Activated B cell treated with CpG ODN at 0.5 μM for 24 hours (primary cell): ENCODE measurements around the gene SEC61B. TPM values are rescaled to one million over a fixed set of nuclear protein-coding genes. Genes with fewer than 3 reads are reported as not detected.
A peak's percentile ranks its signal among the peaks of the same experiment; 100 is the strongest.

ENCODE experiments used
- ATAC-seq: fragments of 200-7000 bp; cut with Tn5 transposase; one replicate; pipeline ENCODE4 v1.10.0; 2021; ENCODE audit warnings: low read depth, mild to moderate bottlenecking, moderate library complexity
- CTCF ChIA-PET: fragments of 350-600 bp; sonication (Branson Sonifier 250); formaldehyde crosslinking; loops from one replicate; lab custom pipeline; 2021; ENCODE audit warnings: antibody characterized with exemption; lab: Charles Lee
- POLR2A ChIA-PET: fragments of 350-600 bp; sonication (Branson Sonifier 250); formaldehyde crosslinking; loops from one replicate; lab custom pipeline; 2021; ENCODE audit warnings: antibody characterized with exemption; lab: Charles Lee
- DNase-seq: peaks from one replicate; pipeline ENCODE4 v3.0.0; 2022
- H3K27ac Mint-ChIP-seq: one replicate; pipeline ENCODE4 v1.8.0; 2020; ENCODE audit warnings: mixed read lengths
- H3K27me3 Mint-ChIP-seq: one replicate; pipeline ENCODE4 v1.8.0; 2021; ENCODE audit warnings: mixed read lengths
- H3K36me3 Mint-ChIP-seq: one replicate; pipeline ENCODE4 v1.8.0; 2021; ENCODE audit warnings: low read depth, mixed read lengths
- H3K4me1 Mint-ChIP-seq: one replicate; pipeline ENCODE4 v1.8.0; 2021; ENCODE audit warnings: mixed read lengths
- H3K4me3 Mint-ChIP-seq: one replicate; pipeline ENCODE4 v1.8.0; 2020; ENCODE audit warnings: mild to moderate bottlenecking, mixed read lengths
- H3K9me3 Mint-ChIP-seq: one replicate; pipeline ENCODE4 v1.8.0; 2020; ENCODE audit warnings: mixed read lengths
- intact Hi-C: fragments of 100-400 bp; cut with micrococcal nuclease; formaldehyde crosslinking; loops from one replicate; pipeline ENCODE4 v1.15.1; 2024
- total RNA-seq: library from RNA; stranded (reverse); gene quantifications from 2 replicates; pipeline ENCODE4 v1.2.3, GENCODE V29; 2022
- TF ChIP-seq, protein P1 (sequence below): fragments of 200-600 bp; IDR thresholded peaks from one replicate; pipeline ENCODE4 v1.8.0; 2022; ENCODE audit warnings: antibody characterized with exemption, mild to moderate bottlenecking

The SEC61B gene
- total RNA-seq, 1 donor from 2014 or later = 200 TPM

DNA sequence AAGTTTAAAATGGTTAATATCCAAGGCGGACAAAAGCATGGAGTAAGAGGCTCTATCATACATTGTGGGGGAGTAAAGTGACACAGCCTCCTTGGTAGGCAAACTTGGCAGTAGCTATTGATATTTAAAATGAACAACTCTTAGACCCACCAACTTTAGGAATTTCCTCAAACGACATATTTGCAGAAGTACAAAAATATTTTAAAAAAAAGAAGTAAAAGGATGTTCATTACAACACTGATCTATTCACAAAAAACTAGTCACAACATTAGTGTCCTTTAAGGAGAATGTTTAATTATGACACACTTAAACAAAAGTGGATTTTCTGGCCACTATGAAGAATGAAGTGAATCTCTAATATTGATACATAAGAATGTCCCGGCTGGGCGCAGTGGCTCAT, 2.1 kb upstream of the SEC61B start:
- ATAC-seq (no peak), DNase-seq (no peak)
- H3K27ac Mint-ChIP-seq = no peak overlapping the region
- TF ChIP-seq, protein P1, sequence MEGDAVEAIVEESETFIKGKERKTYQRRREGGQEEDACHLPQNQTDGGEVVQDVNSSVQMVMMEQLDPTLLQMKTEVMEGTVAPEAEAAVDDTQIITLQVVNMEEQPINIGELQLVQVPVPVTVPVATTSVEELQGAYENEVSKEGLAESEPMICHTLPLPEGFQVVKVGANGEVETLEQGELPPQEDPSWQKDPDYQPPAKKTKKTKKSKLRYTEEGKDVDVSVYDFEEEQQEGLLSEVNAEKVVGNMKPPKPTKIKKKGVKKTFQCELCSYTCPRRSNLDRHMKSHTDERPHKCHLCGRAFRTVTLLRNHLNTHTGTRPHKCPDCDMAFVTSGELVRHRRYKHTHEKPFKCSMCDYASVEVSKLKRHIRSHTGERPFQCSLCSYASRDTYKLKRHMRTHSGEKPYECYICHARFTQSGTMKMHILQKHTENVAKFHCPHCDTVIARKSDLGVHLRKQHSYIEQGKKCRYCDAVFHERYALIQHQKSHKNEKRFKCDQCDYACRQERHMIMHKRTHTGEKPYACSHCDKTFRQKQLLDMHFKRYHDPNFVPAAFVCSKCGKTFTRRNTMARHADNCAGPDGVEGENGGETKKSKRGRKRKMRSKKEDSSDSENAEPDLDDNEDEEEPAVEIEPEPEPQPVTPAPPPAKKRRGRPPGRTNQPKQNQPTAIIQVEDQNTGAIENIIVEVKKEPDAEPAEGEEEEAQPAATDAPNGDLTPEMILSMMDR = no peak
- peaks cover 69% of the 10 kb centered on the region for H3K4me1 Mint-ChIP-seq
- peaks cover 84% of the 10 kb centered on the region for H3K36me3 Mint-ChIP-seq
- intact Hi-C loops = loop anchor here (5.0 kb wide), 2 partner anchors 113 to 373 kb away; partner anchors contain the start of gene TGFBR1
- POLR2A ChIA-PET = interaction anchor here (0.7 to 7.1 kb wide), 8 partner anchors 14 to 605 kb away, joined by 3 to 103 read pairs (median 5); partner anchors contain the start of gene NR4A3
- peak overlapping the region; percentile 73 for H3K4me3 Mint-ChIP-seq
- CTCF ChIA-PET = interaction anchor here (0.8 to 6.0 kb wide), 5 partner anchors 12 to 791 kb away, joined by 3 to 40 read pairs (median 4); no protein-coding TSS in a partner anchor
- no peaks in the 10 kb centered on the region for H3K27me3 Mint-ChIP-seq
- H3K9me3 Mint-ChIP-seq = no peaks in the 10 kb centered on the region

DNA sequence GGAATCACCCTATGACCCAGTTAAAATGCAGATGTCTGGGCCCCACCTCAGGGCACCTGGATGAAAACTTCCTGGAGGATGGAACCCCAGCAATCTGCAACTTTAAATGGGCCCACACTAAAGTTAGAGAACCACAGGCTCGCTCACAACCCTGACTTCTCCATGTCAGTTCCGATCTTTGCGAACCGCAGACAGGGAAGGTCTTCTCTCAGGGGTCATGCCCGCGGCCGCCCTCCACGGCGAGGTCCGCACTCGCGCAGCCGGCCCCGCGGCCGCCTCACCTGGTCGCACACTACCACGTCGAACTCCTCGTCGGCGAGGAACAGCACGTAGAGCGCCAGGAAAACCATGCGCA, 839 bp upstream of the SEC61B start:
- intact Hi-C loops = loop anchor here (1.0 to 5.0 kb wide), 3 partner anchors 8 to 374 kb away; partner anchors contain the start of gene TGFBR1
- Mint-ChIP-seq H3K27ac (peak overlapping the region; percentile 75), H3K27me3 (no peaks in the 10 kb centered on the region), H3K4me1 (peaks cover 71% of the 10 kb centered on the region), H3K9me3 (no peaks in the 10 kb centered on the region), H3K4me3 (peak overlapping the region; percentile 97), H3K36me3 (peaks cover 84% of the 10 kb centered on the region)
- DNase-seq (no peak), ATAC-seq (no peak)
- TF ChIP-seq, protein P1 = no peak
- ChIA-PET POLR2A (interaction anchor here (0.6 to 7.1 kb wide), 23 partner anchors 8 to 863 kb away, joined by 3 to 191 read pairs (median 10); partner anchors contain the start of gene NR4A3), CTCF (interaction anchor here (1.3 to 6.0 kb wide), 6 partner anchors 12 to 790 kb away, joined by 3 to 40 read pairs (median 14); no protein-coding TSS in a partner anchor)

DNA sequence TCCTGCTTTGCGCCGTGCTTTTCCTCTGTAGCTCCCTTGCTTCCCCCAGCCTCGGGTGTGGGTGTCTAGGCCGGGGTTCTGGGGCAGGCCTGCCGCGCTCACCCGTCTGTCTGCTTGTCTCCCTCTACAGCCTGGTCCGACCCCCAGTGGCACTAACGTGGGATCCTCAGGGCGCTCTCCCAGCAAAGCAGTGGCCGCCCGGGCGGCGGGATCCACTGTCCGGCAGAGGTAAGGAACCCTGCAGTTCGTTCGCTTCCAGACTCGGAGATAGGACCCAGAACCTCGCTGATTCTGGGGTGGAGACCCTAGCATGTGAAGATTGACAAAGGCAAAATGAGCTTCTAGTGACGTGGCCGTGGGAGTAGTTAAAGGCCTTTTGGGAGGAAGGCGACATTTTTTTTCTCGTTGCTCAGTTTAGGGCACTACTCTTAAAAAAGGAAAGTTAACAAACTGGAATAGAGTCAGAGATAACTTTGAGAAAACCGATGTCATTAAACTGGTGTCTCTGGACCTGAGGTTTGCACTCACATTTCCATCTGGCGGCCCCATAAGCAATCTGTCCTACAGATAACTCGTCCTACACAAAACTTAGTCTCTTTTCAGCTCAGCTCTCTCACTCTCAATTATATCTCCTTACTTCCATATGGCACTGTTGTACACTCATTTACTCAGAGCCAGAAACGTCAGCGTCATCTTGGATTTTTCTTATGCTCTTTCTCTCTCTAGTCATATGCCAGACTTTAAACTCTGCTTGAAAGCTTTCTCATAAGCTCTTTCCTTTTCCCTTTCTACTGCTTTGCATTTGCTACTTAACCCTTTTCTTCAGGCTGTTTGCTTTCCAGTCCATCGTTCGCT, 561 bp downstream of the SEC61B start:
- Mint-ChIP-seq H3K9me3 (no peaks in the 10 kb centered on the region), H3K27me3 (no peaks in the 10 kb centered on the region), H3K4me3 (peak overlapping the region; percentile 97), H3K27ac (peak overlapping the region; percentile 100), H3K36me3 (peaks cover 83% of the 10 kb centered on the region), H3K4me1 (peaks cover 68% of the 10 kb centered on the region)
- TF ChIP-seq, protein P1 = no peak
- POLR2A ChIA-PET = interaction anchor here (0.6 to 7.1 kb wide), 34 partner anchors 10 to 1059 kb away, joined by 3 to 191 read pairs (median 5); partner anchors contain the start of gene NR4A3
- ATAC-seq = peak; percentile 18
- intact Hi-C loops = loop anchor here (1.0 to 5.0 kb wide), 8 partner anchors 14 to 876 kb away; partner anchors contain the start of genes ERP44, INVS and TGFBR1
- CTCF ChIA-PET = interaction anchor here (1.5 to 6.0 kb wide), 6 partner anchors 10 to 1099 kb away, joined by 4 to 40 read pairs (median 14); no protein-coding TSS in a partner anchor
- DNase-seq = no peak

DNA sequence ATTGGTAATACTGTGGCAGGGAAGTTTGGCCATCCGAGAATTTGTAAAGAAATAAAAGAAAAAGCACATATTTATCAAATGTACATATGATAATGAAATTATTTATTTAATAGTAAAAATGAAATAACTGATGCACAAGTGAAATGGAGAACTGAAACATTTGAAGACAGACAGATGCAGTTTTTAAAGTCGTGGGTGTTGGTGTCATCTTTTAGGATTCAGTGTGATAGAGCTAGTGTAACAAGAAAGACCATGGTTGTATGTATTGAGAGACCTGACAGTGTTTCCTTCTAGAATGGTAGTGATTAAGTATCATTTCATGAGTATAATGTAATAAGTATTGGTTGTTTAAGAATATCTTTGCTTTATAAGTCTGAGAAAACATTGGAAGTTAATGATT, 2.4 kb downstream of the SEC61B start:
- Mint-ChIP-seq H3K4me1 (peaks cover 53% of the 10 kb centered on the region), H3K4me3 (peak overlapping the region; percentile 97), H3K36me3 (peaks cover 84% of the 10 kb centered on the region), H3K27ac (peak overlapping the region; percentile 32), H3K9me3 (no peaks in the 10 kb centered on the region), H3K27me3 (no peaks in the 10 kb centered on the region)
- intact Hi-C loops = loop anchor here (5.0 kb wide), 2 partner anchors 117 to 377 kb away; partner anchors contain the start of gene TGFBR1
- DNase-seq (no peak), ATAC-seq (no peak)
- CTCF ChIA-PET = interaction anchor here (1.5 to 6.0 kb wide), 4 partner anchors 9 to 1097 kb away, joined by 4 to 40 read pairs (median 25); no protein-coding TSS in a partner anchor
- POLR2A ChIA-PET = interaction anchor here (1.0 to 7.1 kb wide), 3 partner anchors 9 to 597 kb away, joined by 5 to 103 read pairs (median 56); partner anchors contain the start of gene NR4A3
- TF ChIP-seq, protein P1 = no peak
